SH-SY5Y (cell line): Measurements from ENCODE around the gene EXPH5.

Experiments used
- GATA2 ChIP-seq: IDR thresholded peaks from 2 replicates; pipeline ENCODE4 v1.6.1; 2011; ENCODE audit warnings: mild to moderate bottlenecking, low read depth, low read length
- GATA3 ChIP-seq: IDR thresholded peaks from 2 replicates; pipeline ENCODE4 v1.6.1; 2011; ENCODE audit warnings: low read depth, mild to moderate bottlenecking, low read length, moderate library complexity

- TF ChIP-seq GATA3 (no peak), GATA2 (no peak)
Measured at GRCh38 chr11:108541531-108541930, 52.0 kb downstream of the EXPH5 start.
